GM06990 (cell line): ENCODE data around the gene FAM20C.

Source experiments
- DNase-seq: peaks from one replicate; pipeline ENCODE4 v3.0.0-alpha.2; 2011; ENCODE audit not compliant: insufficient read length; ENCODE audit errors: extremely low read depth
- H3K27me3 ChIP-seq: replicated peaks from 2 replicates; pipeline ENCODE4 v1.6.0; 2011; ENCODE audit warnings: low read length; ENCODE audit not compliant: control insufficient read depth, insufficient read depth
- H3K36me3 ChIP-seq: 2 replicates; pipeline ENCODE4 v1.5.1; 2011; ENCODE audit warnings: low read length; ENCODE audit not compliant: control insufficient read depth, insufficient read depth
- H3K4me3 ChIP-seq: replicated peaks from 2 replicates; pipeline ENCODE4 v1.5.1; 2011; ENCODE audit warnings: low read depth, mild to moderate bottlenecking, control low read depth, low read length
- CTCF ChIP-seq: IDR thresholded peaks from 2 replicates; pipeline ENCODE4 v1.5.1; 2011; ENCODE audit warnings: low read length, control low read depth, mild to moderate bottlenecking, inconsistent platforms; ENCODE audit not compliant: insufficient read depth, poor library complexity, severe bottlenecking

Gene FAM20C

DNA sequence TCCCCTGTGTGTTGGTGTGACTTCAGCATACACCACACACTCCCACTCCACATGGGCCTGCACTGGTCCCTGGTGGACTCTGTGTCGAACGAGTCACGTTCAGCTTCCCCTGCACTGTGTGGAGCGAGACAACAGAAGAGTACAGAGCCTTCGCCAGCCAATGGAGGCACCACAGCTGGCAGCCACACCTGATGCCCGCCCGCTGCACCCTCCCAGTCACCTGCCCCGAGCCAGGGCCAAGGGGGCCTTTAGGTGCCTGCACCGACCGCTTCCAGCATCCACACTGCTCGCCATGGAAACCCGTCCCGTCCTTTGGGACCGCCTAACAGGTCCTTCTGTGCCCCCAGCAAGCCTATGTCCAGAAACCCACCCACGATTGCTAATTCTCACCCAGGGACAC lies 106.8 kb downstream of the FAM20C start:
- DNase-seq: no peak
- H3K4me3 ChIP-seq: no peak overlapping the region
- no peak for TF ChIP-seq CTCF
- no peaks in the 10 kb centered on the region for H3K36me3 ChIP-seq
- no peaks in the 10 kb centered on the region for H3K27me3 ChIP-seq

DNA sequence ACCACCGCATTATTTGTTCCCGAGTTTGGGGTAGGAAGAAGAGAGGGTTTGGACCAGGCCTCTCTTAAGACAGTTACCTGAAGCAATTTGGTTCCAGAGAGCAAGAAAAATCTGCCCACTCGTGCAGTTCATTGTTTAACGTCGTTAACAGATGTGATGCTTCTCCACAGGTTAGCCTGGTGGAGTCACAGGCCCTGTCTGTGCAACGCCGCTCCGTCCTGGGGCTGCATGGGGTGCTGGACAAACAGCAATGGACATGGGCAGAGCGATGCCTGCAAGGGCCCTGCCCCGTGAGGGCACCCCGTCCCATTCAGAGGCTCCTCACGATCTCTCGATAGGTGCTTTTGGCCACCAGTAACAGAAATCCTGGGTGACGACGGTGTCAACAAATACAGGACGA lies 107.3 kb downstream of the FAM20C start:
- H3K36me3 ChIP-seq: no peaks in the 10 kb centered on the region
- H3K27me3 ChIP-seq: no peaks in the 10 kb centered on the region
- no peak overlapping the region for H3K4me3 ChIP-seq
- no peak for DNase-seq
- no peak for TF ChIP-seq CTCF

DNA sequence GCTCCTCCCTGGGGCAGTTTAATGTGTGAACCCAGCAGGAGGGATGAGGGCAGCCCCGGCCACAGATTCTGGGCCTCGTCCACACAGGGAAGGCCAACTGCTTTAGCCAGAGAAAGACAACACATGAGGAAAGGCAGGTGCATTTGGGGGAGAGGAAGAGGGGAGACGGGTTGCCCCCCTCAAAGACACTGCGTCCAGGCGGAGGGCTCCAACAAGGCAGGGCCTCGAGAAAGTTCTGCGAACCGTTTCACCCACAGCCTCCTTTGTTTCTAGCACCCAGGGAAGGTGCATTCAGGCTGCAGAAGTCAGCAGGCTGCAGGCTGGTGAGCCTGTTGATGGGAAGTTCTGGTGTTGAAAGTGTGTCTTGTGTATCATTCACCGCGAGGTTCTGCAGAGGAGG lies 107.7 kb downstream of the FAM20C start:
- no peak for DNase-seq
- no peaks in the 10 kb centered on the region for H3K36me3 ChIP-seq
- no peaks in the 10 kb centered on the region for H3K27me3 ChIP-seq
- H3K4me3 ChIP-seq: no peak overlapping the region
- no peak for TF ChIP-seq CTCF

GRCh38 chr7:300546-301290 lies 108.3 kb downstream of the FAM20C start:
- no peak for TF ChIP-seq CTCF
- no peaks in the 10 kb centered on the region for H3K36me3 ChIP-seq
- DNase-seq: no peak
- H3K27me3 ChIP-seq: no peaks in the 10 kb centered on the region
- H3K4me3 ChIP-seq: no peak overlapping the region

DNA sequence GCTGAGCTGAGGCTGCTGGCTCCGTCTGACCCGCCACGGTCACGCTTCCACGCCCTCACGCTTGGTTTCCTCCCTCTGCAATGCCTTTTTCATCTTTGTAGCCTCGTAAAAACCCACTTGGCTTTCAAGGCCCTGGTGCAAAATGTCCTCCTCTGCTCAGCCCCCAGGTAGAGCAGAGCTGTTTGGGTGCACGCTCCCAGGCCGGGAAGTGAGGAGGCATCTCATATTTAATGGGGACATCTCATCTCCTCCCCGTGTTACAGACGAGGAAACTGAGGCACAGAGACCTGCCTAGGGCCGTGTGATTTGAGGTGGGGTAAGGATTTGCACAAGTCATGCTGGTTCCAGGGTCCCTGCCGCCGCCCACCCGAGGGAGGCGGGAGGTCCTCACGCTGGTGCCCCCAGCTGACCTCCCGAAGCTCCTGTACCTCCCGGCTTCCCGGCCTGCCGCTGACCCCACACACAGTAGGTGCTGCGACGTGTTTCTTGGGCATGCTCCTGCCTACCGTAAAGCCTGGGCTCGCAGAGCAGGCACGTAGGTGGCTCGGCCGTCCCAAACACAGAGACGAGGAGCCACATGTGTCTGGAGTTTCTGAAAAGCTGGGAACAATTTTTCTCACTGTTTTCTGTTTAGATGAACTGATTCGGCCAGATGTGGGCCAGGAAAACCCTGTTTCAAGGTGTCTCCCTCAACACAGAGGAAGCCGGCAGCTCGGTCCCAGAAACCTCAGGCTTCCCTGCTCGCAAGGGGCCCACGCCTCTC lies 109.1 kb downstream of the FAM20C start:
- Histone ChIP-seq H3K4me3 (no peak overlapping the region), H3K27me3 (no peaks in the 10 kb centered on the region), H3K36me3 (no peaks in the 10 kb centered on the region)
- TF ChIP-seq CTCF: no peak
- DNase-seq: no peak
